ENCODE results near the gene EFCAB13.

EFCAB13 gene

GRCh38 chr17:47292206-47292605 is 31.5 kb upstream of the EFCAB13 start:
- DNase-seq, result no peak

- DNase-seq, result no peak
Observed at GRCh38 chr17:47295037-47295873, 28.5 kb upstream of the EFCAB13 start.

GRCh38 chr17:47295874-47296255 is 27.9 kb upstream of the EFCAB13 start:
- DNase-seq, result no peak

GRCh38 chr17:47297661-47298400 is 25.9 kb upstream of the EFCAB13 start:
- DNase-seq, result no peak

- no peak for DNase-seq
Observed at GRCh38 chr17:47298712-47299111, 25.0 kb upstream of the EFCAB13 start.

- DNase-seq, result no peak
Observed at GRCh38 chr17:47299239-47299910, 24.4 kb upstream of the EFCAB13 start.

GRCh38 chr17:47300718-47301117 is 23.0 kb upstream of the EFCAB13 start:
- no peak for DNase-seq

- no peak for DNase-seq
Observed at GRCh38 chr17:47301161-47301560, 22.6 kb upstream of the EFCAB13 start.

GRCh38 chr17:47301831-47302230 is 21.9 kb upstream of the EFCAB13 start:
- no peak for DNase-seq

- no peak for DNase-seq
Observed at GRCh38 chr17:47304186-47304585, 19.6 kb upstream of the EFCAB13 start.

GRCh38 chr17:47305302-47305923 is 18.3 kb upstream of the EFCAB13 start:
- no peak for DNase-seq

- DNase-seq, result no peak
Observed at GRCh38 chr17:47310186-47310733, 13.5 kb upstream of the EFCAB13 start.

GRCh38 chr17:47311420-47311819 is 12.3 kb upstream of the EFCAB13 start:
- no peak for DNase-seq

- DNase-seq, result peak; percentile 36
Observed at GRCh38 chr17:47315451-47316266, 8.1 kb upstream of the EFCAB13 start.

GRCh38 chr17:47316311-47316710 is 7.4 kb upstream of the EFCAB13 start:
- no peak for DNase-seq

- DNase-seq, result no peak
Observed at GRCh38 chr17:47317119-47317518, 6.6 kb upstream of the EFCAB13 start.

- DNase-seq, result no peak
Observed at GRCh38 chr17:47318197-47318918, 5.4 kb upstream of the EFCAB13 start.

GRCh38 chr17:47320879-47321502 is 2.8 kb upstream of the EFCAB13 start:
- DNase-seq, result no peak

- peak; percentile 26 for DNase-seq
Observed at GRCh38 chr17:47324224-47325020, 667 bp downstream of the EFCAB13 start.

GRCh38 chr17:47325176-47325575 is 1.4 kb downstream of the EFCAB13 start:
- no peak for DNase-seq

Measured in NCI-H1092 (cell line).